Measurements from ENCODE around the gene DLL4.

DLL4 gene

DNA sequence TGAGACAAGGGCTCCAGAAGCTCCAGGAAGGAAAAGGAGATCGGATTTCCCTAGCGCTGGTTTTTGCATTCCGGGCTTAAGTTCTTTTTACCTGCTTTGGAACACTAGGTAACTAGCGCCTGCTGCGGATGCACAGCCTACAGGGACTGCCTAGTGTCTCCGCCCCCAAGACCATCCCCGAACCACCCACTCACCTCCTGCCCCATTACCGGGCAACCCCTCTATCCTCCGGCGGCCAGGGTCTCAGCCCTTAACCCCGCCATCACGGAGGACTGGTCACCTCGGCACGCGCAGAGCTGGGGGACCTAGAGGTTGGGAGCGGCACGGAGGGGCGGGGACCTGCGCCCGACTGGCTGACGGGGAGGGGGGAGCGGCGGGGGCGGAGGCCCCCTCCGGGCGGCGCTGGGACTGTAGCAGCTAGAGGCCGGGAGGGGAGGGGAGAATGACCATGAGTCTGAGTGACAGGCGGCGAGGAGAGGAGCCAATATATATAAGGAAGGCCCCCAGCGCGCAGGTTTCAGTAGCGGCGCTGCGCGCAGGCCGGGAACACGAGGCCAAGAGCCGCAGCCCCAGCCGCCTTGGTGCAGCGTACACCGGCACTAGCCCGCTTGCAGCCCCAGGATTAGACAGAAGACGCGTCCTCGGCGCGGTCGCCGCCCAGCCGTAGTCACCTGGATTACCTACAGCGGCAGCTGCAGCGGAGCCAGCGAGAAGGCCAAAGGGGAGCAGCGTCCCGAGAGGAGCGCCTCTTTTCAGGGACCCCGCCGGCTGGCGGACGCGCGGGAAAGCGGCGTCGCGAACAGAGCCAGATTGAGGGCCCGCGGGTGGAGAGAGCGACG is at the start of gene DLL4:
DLL4 (plus strand) TSS at position 520 of the 839 bp plus-strand sequence. CDS start 329 bp downstream, outside the sequence.
- peak; percentile 95 for DNase-seq (ENCODE audit: low spot score)

DNA sequence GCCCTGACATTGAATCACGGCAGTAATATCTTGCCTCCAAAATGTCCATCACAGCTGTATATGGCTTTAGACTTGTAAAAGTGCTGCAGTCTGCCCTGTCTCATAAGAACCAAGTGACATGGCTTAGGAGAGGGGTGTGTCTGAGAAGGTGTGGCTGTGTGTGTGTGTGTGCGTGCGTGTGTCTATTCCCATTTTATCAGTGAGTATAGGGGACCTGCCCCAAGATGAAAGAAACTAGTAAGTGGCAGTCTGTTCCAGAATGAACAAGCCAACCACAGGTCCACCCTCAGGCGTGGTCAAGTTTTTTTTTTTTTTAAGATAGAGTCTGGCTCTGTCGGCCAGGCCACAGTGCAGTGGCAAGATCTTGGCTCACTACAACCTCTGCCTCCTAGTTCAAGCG is 49.5 kb upstream of the DLL4 start:
- DNase-seq (ENCODE audit: low spot score) = no peak

GRCh38 chr15:40881351-40881750 is 47.8 kb upstream of the DLL4 start:
- no peak for DNase-seq (ENCODE audit: low spot score)

DNA sequence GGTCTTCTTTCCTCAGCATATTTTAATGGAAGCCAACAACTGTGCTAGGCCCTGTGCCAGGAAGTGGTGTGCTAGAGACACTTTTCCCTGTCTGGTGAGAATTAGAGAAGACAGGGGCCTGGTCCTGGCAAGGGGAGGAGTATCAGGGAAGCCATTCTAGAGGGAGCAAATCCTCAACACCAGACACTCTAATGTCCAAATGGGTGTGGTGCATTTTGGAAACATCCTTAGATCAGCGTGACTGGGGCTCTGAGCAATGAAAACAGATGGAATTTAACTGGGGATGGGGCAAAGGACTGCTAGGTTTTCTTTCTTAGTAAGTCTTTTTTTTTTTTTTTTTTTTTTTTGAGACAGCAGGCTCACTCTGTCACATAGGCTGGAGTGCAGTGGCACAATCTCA is 42.6 kb upstream of the DLL4 start:
- DNase-seq (ENCODE audit: low spot score) = no peak

DNA sequence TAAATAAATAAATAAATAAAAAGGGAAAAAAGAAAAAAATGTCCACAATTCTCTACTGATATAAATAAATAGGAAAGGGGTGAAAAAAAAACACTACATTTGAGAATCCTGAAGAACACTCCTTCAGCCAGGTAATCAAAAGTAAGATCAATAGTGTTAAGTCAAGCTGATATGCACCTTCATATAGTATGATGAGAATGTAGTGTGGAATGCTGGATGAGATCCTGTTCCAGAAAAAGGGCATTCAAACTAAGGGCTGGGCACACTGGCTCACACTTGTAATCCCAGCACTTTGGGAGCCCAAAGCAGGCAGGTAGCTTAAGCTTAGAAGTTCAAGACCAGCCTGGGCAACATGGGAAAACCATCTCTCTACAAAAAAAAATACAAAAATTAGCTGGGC is 40.0 kb upstream of the DLL4 start:
- DNase-seq (ENCODE audit: low spot score) = no peak

DNA sequence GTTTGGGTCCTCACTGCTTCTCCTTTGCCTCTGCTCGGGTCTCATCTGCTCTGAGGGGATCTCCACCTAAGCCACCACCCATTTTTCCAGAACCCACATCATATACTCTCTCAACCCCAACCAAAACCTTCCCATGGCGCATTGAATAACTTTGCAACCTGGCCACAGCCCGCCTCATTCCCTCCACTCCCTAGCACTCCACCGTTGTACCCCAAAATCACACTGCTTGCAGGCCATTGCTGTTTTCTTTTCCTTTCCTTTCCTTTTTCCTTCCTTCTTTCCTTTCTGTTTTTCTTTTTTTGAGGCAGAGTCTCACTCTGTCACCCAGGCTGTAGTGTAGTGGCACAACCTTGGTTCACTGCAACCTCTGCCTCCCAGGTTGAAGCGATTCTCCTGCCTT is 38.0 kb upstream of the DLL4 start:
- no peak for DNase-seq (ENCODE audit: low spot score)

GRCh38 chr15:40891810-40892446 is 37.2 kb upstream of the DLL4 start:
- peak; percentile 48 for DNase-seq (ENCODE audit: low spot score)

DNA sequence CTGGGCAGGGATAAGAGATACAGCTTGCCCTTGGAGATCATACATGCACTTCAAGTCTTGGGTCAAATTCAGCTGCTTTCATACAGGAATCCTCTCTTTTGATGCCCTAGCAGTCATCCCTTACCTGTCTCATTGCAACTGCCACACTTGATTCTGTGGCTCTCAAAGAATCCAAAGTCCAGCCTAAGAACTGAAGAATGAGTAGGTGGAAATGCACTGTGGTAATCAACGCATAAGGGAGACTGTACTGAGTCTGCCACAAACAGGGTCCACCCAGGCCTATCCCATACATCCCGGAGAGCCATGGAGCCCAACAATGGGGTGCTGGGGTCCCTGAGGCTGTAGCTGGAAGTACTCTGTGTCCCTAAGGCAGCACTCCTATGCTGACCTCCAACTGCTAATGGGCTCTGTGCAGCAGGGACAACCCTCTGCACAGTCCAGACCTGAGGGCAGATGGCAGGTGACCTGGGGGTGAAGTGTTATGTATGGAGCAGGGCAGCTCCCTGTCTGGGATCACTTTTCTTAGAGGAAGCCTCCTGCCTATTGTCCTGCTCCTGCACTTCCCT is 36.6 kb upstream of the DLL4 start:
- no peak for DNase-seq (ENCODE audit: low spot score)

DNA sequence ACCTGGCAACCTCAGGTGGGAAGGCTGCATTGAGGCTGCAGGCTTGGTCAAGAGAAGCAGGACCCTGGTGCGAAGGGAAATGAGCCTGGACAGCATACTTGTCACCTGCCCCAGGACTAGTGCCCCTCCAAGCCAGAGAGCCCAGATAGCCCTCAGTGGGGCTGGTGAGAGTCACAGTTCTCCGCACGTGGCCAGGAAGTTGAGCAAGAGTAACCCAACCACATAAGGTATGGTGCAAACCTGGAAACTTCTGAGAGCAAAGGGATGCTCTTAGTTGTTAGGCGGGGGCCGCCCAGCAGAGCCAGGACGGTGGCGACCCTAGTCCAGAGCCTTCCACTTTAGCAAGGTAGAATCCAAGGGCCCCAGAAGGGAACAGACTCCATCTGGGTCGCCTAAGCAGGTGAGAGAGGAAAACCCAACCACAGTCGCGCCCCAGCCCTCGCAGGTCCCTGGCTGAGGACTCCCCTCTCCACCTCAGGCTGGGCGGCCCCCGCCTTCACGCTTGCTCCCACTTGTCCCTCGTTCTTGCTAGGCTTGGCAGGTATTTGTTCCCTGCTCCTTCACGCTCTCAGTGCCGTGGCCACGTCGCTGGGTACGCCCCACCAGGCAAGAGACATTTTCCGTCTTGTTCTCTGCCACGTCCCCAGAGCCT is 36.0 kb upstream of the DLL4 start:
- no peak for DNase-seq (ENCODE audit: low spot score)

- peak; percentile 93 for DNase-seq (ENCODE audit: low spot score)
Measured at GRCh38 chr15:40893733-40894680, 35.1 kb upstream of the DLL4 start, which contains the start of gene VPS18. VPS18 (plus strand) TSS chr15:40894450; CDS start chr15:40894769, 319 bp downstream.

DNA sequence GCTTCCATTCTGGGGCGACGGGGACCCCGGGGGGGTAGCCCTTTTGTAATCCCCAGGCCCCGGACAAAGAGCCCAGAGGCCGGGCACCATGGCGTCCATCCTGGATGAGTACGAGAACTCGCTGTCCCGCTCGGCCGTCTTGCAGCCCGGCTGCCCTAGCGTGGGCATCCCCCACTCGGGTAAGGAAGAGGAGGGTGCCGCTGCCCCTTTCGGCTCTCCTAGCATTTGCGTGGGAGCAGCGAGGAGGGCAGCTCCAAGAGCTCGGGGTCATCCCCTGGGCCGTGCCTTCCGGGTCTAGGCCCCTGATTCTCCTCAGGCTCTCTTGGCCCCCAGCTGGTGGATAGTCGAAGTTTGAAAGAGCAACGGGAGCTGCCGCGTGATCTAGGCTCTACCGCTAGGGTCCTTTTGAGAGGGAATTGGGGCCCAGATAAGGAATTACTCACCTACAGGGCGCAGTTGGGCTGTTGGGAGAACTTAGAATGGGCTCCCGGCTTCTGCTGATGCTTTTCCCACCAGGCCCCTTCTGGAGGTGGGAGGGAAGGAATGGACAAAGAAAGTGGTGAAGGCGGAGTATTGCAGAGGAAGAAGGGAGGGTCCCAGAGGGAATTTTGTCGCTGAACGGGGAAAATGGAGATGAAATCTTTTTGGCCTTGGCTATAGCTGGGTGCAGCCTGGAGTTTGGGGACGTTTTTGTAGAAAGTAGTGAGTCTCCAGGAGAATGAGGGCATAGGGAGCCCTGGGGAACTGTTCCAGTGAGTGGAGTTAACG is 34.3 kb upstream of the DLL4 start:
- peak; percentile 79 for DNase-seq (ENCODE audit: low spot score)

GRCh38 chr15:40899536-40900207 is 29.5 kb upstream of the DLL4 start:
- no peak for DNase-seq (ENCODE audit: low spot score)

- no peak for DNase-seq (ENCODE audit: low spot score)
Measured at GRCh38 chr15:40900256-40901052, 28.7 kb upstream of the DLL4 start.

GRCh38 chr15:40901053-40901443 is 28.1 kb upstream of the DLL4 start:
- no peak for DNase-seq (ENCODE audit: low spot score)

- no peak for DNase-seq (ENCODE audit: low spot score)
Measured at GRCh38 chr15:40902605-40903561, 26.3 kb upstream of the DLL4 start.

GRCh38 chr15:40904552-40905201 is 24.5 kb upstream of the DLL4 start:
- DNase-seq (ENCODE audit: low spot score) = no peak
